NCI-H510A treated with DMSO at 0.1 percent for 48 hours (cell line): Measurements from ENCODE around the gene RPLP2.

Experiments used
- DNase-seq: peaks from one replicate; lab custom pipeline; 2025; lab: John Stamatoyannopoulos, UW

Gene RPLP2

DNA sequence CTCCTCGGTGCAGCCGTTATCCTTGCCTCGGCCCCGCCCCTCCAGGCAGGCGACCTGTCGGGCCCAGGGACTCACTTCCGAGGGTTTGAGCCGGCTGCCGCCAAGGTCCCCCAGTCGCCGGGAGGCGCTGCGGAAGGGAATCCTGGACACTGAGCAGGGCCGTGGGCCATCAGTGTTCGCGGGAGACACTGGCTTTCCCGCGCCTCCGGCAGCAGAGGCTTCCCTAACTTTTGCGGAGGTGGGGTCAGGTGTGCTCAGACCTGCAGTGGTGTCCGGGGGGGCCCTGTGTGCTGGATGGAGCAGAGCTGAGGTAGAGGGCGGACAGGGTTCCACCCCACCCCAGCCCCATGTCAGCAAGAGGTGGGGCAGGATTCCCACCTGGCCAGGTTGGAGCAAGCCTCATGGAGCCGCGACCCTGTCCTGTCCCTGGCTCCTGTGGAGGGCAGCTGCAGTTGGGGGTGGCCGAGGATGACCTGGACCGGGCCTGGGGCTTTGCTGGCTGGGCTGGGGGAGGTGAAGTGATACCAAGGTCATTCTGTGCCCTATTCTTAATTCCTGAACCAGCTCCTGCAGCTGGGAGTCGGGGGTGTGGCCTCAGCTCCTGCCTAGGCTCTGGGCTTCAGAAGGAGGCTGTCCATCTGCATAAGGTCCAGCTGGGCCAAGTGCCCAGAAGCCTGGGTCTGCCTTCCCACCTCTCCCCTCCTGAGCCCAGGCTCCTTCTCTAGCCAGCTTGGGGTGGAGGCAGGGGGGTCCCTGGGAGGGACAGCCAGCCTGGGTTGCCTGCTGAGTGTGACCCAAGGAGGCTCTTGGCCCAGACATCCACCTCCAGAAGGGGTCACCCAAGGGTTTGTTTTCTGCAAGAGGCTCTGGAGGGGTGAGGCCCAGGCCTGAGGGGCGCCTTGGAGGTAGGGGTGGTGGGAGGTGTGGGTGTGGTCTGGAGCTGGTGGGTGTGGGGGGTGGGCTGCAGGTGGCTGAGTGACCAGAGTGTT lies 41.3 kb downstream of the RPLP2 start:
- no peak for DNase-seq

DNA sequence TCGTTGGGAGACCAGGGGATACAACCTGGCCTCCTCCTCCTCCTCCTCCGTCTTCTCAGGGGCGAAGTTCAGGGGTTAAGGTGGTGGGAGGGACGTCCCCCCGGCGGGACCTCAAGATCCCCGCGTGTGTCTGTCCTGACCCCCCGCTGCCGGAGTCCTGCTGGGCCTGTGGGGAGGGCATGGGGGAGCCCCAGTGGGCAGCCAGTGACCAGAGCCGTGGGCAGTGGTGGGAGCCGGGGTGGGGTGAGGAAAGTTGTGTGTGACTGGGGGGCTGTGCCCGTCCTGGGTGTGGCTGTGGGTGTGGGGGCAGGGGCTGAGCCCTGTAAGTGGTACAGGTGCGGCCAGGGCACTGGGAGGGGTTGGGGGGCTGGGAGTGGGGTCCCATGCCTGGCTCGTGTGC lies 43.0 kb downstream of the RPLP2 start:
- no peak for DNase-seq

GRCh38 chr11:853682-854448 lies 44.1 kb downstream of the RPLP2 start:
- DNase-seq: no peak

DNA sequence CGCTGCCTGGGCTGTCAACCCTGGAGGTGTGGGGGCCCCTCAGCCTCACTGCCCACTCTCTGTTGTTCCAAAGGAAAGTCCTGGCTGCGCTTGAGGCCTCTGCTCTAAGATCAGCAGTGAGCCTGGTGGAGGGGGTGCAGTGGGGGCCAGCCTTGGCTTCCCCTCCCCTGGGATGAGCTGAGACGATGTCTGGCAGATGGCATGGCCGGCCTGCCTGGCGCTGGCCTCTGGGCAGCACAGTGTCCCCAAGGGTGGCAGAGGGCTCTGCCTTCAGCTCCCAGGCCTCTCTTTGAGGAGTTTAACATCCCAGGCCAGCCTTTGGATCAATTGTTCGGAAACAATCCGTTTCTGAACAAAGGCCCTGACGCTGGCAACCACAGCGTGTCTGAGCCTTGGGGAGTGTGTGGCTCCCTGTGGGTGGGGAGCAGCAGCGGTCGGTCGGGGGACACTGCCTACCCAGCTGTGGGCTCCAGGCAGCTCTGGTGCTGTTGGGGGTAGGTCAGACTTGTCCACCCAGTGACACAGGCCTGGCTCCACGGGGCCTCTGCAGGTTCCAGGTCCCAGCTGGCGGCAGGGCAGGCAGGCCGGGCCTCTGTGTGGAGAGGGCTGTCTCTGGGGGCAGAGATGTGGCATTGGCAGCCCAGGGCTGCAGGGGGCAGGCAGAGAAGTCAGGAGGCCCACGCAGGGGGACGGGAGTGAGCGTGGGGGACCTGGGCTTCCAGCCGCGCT lies 45.0 kb downstream of the RPLP2 start:
- DNase-seq: no peak

DNA sequence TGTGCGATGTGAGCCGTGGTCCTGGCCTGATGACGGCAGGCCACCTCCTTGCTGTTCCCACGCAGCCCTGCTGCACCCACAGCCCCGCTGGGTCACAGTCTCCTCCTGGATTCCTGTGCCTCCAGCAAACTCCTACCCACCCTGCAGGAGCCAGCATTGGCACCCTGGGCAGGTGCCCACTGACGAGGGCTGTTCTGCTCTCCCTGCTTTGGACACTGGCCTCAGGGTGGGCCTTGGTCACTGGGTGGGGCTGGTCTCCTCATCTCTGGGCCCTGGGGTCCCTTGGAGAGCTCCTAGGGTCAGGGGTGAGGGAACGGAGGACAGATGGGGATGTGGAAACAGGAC lies 45.5 kb downstream of the RPLP2 start:
- no peak for DNase-seq

DNA sequence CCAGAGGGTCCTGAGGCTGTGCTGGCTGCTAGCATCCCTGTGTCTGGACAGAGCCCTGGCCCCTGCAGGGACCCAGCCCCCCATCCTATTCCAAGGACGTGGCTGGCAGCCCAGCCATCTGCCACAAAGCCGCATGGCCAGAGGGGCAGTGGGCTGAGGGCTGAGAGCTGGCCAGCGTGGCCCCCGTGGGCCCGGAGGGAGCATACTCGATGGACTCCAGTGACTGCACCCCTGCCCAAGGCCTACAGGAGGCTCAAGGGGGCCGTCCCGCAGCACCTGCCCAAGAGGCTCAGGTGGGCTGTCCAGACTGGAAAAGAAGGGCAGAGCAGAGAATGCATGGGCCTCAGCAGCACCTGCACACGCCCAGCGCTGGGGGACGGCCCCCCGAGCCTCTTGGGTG lies 46.0 kb downstream of the RPLP2 start:
- DNase-seq: no peak

- DNase-seq: no peak
Measured at GRCh38 chr11:856397-856796, 46.6 kb downstream of the RPLP2 start.

- no peak for DNase-seq
Measured at GRCh38 chr11:858053-858761, 48.4 kb downstream of the RPLP2 start.

DNA sequence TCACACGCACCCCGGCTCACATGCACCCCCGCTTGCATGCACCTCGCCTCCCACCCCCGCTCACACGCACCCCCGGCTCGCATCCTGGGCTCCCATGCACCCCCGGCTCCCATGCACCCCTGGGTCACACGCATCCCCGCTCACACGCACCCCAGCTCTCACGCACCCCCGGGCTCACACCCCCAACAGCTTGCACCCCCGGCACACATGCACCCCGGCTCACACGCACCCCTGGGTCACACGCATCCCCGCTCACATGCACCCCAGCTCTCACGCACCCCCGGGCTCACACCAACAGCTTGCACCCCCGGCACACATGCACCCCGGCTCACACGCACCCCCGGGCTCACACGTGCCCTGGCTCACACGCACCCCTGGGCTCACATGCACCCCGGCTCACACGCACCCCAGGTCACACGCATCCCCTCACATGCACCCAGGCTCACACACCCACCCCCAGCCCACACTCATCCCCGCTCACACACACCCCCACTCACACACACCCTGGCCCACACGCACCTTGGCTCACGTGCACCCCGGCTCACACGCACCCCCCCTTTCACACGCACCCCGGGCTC lies 49.1 kb downstream of the RPLP2 start:
- DNase-seq: no peak

DNA sequence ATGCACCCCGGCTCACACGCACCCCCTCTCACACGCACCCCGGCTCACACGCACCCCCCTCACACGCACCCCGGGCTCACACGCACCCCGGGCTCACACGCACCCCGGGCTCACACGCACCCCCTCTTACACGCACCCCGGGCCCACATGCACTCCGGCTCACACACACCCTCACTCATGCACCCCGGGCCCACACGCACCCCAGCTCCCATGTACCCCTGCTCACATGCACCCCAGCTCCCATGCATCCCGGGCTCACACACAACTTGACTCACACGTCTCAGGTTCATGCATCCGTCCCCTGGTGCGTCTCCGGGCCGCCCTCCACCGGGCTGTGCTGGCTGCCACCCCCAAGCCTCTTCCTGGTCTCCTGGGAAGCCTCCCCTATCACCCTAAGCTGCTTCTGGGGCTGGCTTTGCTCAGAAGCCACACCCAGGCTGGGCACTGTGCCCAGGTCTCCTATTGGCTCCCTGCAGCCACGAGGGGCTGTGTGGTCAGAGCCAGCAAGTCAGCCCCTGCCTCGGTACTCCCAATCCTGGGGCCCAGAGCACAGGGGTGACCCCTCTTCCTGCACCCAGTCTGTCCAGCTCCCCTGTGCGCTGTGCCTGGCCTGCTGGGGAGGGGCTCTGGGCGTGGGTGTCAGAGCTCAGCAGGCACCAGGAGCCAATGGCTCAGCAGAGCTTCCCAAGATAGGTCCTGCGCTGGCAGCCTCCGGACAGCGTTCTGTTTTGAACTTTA lies 49.8 kb downstream of the RPLP2 start:
- peak; percentile 27 for DNase-seq

GRCh38 chr11:860234-861104 lies 50.7 kb downstream of the RPLP2 start:
- DNase-seq: no peak

DNA sequence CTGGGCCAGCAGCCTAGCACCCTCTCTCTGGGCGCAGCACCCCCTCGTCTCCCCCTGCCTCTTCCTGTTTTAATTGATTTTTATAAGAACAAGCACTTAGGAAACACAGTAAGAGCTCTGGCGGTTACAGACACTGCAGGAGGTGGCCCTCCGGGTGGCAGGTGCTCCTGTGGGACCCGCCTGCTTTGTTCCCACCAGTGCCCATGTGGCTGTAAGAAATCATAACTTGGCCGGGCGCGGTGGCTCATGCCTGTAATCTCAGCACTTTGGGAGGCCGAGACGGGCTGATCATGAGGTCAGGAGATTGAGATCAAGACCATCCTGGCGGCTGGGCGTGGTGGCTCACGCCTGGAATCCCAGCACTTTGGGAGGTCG lies 51.3 kb downstream of the RPLP2 start:
- peak; percentile 18 for DNase-seq

- no peak for DNase-seq
Measured at GRCh38 chr11:862081-862661, 52.4 kb downstream of the RPLP2 start.
